Thyroid gland (tissue), 4 donors: Measurements from ENCODE around the gene ABCA3. TPM values are rescaled to one million over a fixed set of nuclear protein-coding genes. Genes with fewer than 3 reads are reported as not detected.

Source experiments
- DNase-seq, 2 donors: peaks; one replicate each; pipeline ENCODE4 v3.0.0-alpha.2; 2019
- H3K27ac ChIP-seq, 3 donors: fragments of 200-600 bp; sonication (generic); 1 replicate in 2 of 3; 2 replicates in 1 of 3; pipeline ENCODE4 v1.5.1; 2016 to 2019; ENCODE audit warnings: mild to moderate bottlenecking in 1 of 3, moderate library complexity in 1 of 3
- H3K27me3 ChIP-seq: fragments of 200-600 bp; sonication (generic); one replicate; pipeline ENCODE4 v1.5.1; 2019
- H3K36me3 ChIP-seq, 2 donors: fragments of 200-600 bp; sonication (generic); one replicate each; pipeline ENCODE4 v1.5.1; 2016 to 2019
- H3K4me1 ChIP-seq, 2 donors: fragments of 200-600 bp; sonication (generic); one replicate each; pipeline ENCODE4 v1.5.1; 2017 to 2019
- H3K4me3 ChIP-seq, 3 donors: fragments of 200-600 bp; sonication (generic); replicated peaks in 1 of 3; 1 replicate in 2 of 3; 2 replicates in 1 of 3; pipeline ENCODE4 v1.5.1; 2016; ENCODE audit warnings: mild to moderate bottlenecking in 1 of 3
- H3K9me3 ChIP-seq: fragments of 200-600 bp; sonication (generic); one replicate; pipeline ENCODE4 v1.5.1; 2017
- CTCF ChIP-seq, 6 experiments: fragments of 200-600 bp in 3 of 6; fragments of 450-650 bp in 3 of 6; sonication (generic) in 3 of 6; IDR thresholded peaks; one replicate each; pipeline ENCODE4 v1.5.1; 2016 to 2019; ENCODE audit warnings: antibody characterized with exemption in 6 of 6, mild to moderate bottlenecking in 2 of 6, inconsistent platforms in 1 of 6, moderate library complexity in 1 of 6
- POLR2A ChIP-seq, 2 donors: fragments of 450-650 bp; IDR thresholded peaks; one replicate each; pipeline ENCODE4 v1.6.1; 2017; ENCODE audit warnings: antibody characterized with exemption in 2 of 2, mild to moderate bottlenecking in 2 of 2, moderate library complexity in 1 of 2
- WGBS, 2 donors: methylation state at CpG; one replicate each; pipeline ENCODE4 v1.1.5; 2017; 5-methylcytosine and 5-hydroxymethylcytosine counted together
- intact Hi-C: fragments of 100-400 bp; cut with DNase I; formaldehyde crosslinking; loops from one replicate; pipeline ENCODE4 v1.15.1; 2023
- total RNA-seq, 4 donors: library from RNA; depleted of rRNA; stranded (reverse); fragments of >200 nt; gene quantifications; one replicate each; pipeline ENCODE4 v1.2.3, GENCODE V29; 2016

ABCA3 gene
- total RNA-seq, 4 donors from 2014 or later: 36.5 to 66.7 (median 60.4) TPM

GRCh38 chr16:2238838-2239675, 101.5 kb downstream of the ABCA3 start:
- Histone ChIP-seq H3K36me3 (peaks cover 34 to 36% of the 10 kb centered on the region in 2 donors), H3K4me1 (peaks cover 4 to 14% of the 10 kb centered on the region in 2 donors), H3K9me3 (no peaks in the 10 kb centered on the region), H3K27me3 (no peaks in the 10 kb centered on the region), H3K4me3 (no peak overlapping the region), H3K27ac (no peak overlapping the region)
- no peak for DNase-seq
- no peak for TF ChIP-seq CTCF (IDR thresholded peaks at IDR 0.05)
- no peak for TF ChIP-seq POLR2A (IDR thresholded peaks at IDR 0.05)
- 87 to 90% methylated on average over 8 to 12 of the region's 15 CpGs for WGBS, 2 donors
- intact Hi-C loops: no loop called here

- WGBS, 2 donors: 72 to 79% methylated on average over 3 to 17 of the region's 18 CpGs
- no peak overlapping the region for H3K27ac ChIP-seq
- no peak for TF ChIP-seq CTCF (IDR thresholded peaks at IDR 0.05)
- no peak for TF ChIP-seq POLR2A (IDR thresholded peaks at IDR 0.05)
- no peaks in the 10 kb centered on the region for H3K9me3 ChIP-seq
- H3K27me3 ChIP-seq: no peaks in the 10 kb centered on the region
- peaks cover 35 to 36% of the 10 kb centered on the region in 2 donors for H3K36me3 ChIP-seq
- no peak overlapping the region for H3K4me3 ChIP-seq
- DNase-seq: no peak
- peaks cover 6 to 17% of the 10 kb centered on the region in 2 donors for H3K4me1 ChIP-seq
- intact Hi-C loops: no loop called here
These were observed 102.2 kb downstream of the ABCA3 start for GRCh38 chr16:2238150-2238837.

- Histone ChIP-seq H3K9me3 (no peaks in the 10 kb centered on the region), H3K27me3 (no peaks in the 10 kb centered on the region), H3K27ac (no peak overlapping the region), H3K4me1 (peaks cover 12 to 23% of the 10 kb centered on the region in 2 donors), H3K4me3 (no peak overlapping the region), H3K36me3 (peaks cover 35 to 37% of the 10 kb centered on the region in 2 donors)
- no peak for DNase-seq
- TF ChIP-seq CTCF (IDR thresholded peaks at IDR 0.05): no peak
- TF ChIP-seq POLR2A (IDR thresholded peaks at IDR 0.05): no peak
- intact Hi-C loops: no loop called here
- 20% methylated on average over 1 of the region's 65 CpGs; no CpG with 5 or more reads in 1 of the 2 donors for WGBS, 2 donors
These were observed 102.9 kb downstream of the ABCA3 start for GRCh38 chr16:2237493-2238149.

GRCh38 chr16:2237102-2237482, 103.4 kb downstream of the ABCA3 start:
- DNase-seq: no peak
- H3K27me3 ChIP-seq: no peaks in the 10 kb centered on the region
- TF ChIP-seq POLR2A (IDR thresholded peaks at IDR 0.05): no peak
- no peak for TF ChIP-seq CTCF (IDR thresholded peaks at IDR 0.05)
- H3K27ac ChIP-seq: no peak overlapping the region
- peaks cover 32 to 35% of the 10 kb centered on the region in 2 donors for H3K36me3 ChIP-seq
- peaks cover 16 to 29% of the 10 kb centered on the region in 2 donors for H3K4me1 ChIP-seq
- intact Hi-C loops: no loop called here
- 14 to 25% methylated on average over 7 to 11 of the region's 40 CpGs for WGBS, 2 donors
- no peaks in the 10 kb centered on the region for H3K9me3 ChIP-seq
- no peak overlapping the region for H3K4me3 ChIP-seq
